ENCODE data around the gene SRGAP1.
A peak's percentile ranks its signal among the peaks of the same experiment; 100 is the strongest.

Gene SRGAP1

GRCh38 chr12:64077922-64078321 is 233.4 kb downstream of the SRGAP1 start:
- in situ Hi-C loops (cut with HindIII; ENCODE audit: low sequenced_read_pairs): no loop called here
- peak; percentile 45 for TF ChIP-seq CTCF (IDR thresholded peaks at IDR 0.05; ENCODE audit: low read depth, low read length, missing control alignments)
- DNase-seq (ENCODE audit: low read depth): no peak

GRCh38 chr12:64080319-64081007 is 236.0 kb downstream of the SRGAP1 start:
- DNase-seq (ENCODE audit: low read depth): no peak
- no peak for TF ChIP-seq CTCF (IDR thresholded peaks at IDR 0.05; ENCODE audit: low read depth, low read length, missing control alignments)
- H3K4me3 ChIP-seq (ENCODE audit: low read depth, low read length): no peak overlapping the region
- in situ Hi-C loops (cut with HindIII; ENCODE audit: low sequenced_read_pairs): no loop called here

More at GRCh38 chr12:64077922-64078321, 233.4 kb downstream of the SRGAP1 start:
- H3K4me3 ChIP-seq (ENCODE audit: low read depth, low read length): no peak overlapping the region

- no peak overlapping the region for H3K4me3 ChIP-seq (ENCODE audit: low read depth, low read length)
- TF ChIP-seq CTCF (IDR thresholded peaks at IDR 0.05; ENCODE audit: low read depth, low read length, missing control alignments): no peak
- no peak for DNase-seq (ENCODE audit: low read depth)
- in situ Hi-C loops (cut with HindIII; ENCODE audit: low sequenced_read_pairs): no loop called here
Measured at GRCh38 chr12:64081008-64081404, 236.5 kb downstream of the SRGAP1 start.

- H3K4me3 ChIP-seq (ENCODE audit: low read depth, low read length): no peak overlapping the region
- no peak for DNase-seq (ENCODE audit: low read depth)
- in situ Hi-C loops (cut with HindIII; ENCODE audit: low sequenced_read_pairs): no loop called here
- no peak for TF ChIP-seq CTCF (IDR thresholded peaks at IDR 0.05; ENCODE audit: low read depth, low read length, missing control alignments)
Measured at GRCh38 chr12:64082116-64082515, 237.6 kb downstream of the SRGAP1 start.

- no peak overlapping the region for H3K4me3 ChIP-seq (ENCODE audit: low read depth, low read length)
- DNase-seq (ENCODE audit: low read depth): no peak
- in situ Hi-C loops (cut with HindIII; ENCODE audit: low sequenced_read_pairs): no loop called here
- TF ChIP-seq CTCF (IDR thresholded peaks at IDR 0.05; ENCODE audit: low read depth, low read length, missing control alignments): no peak
Measured at GRCh38 chr12:64082866-64083268, 238.4 kb downstream of the SRGAP1 start.

- in situ Hi-C loops (cut with HindIII; ENCODE audit: low sequenced_read_pairs): no loop called here
- peak; percentile 86 for DNase-seq (ENCODE audit: low read depth)
- no peak overlapping the region for H3K4me3 ChIP-seq (ENCODE audit: low read depth, low read length)
- no peak for TF ChIP-seq CTCF (IDR thresholded peaks at IDR 0.05; ENCODE audit: low read depth, low read length, missing control alignments)
Measured at GRCh38 chr12:64083285-64084210, 239.0 kb downstream of the SRGAP1 start.

Measured in astrocyte of the cerebellum (primary cell).